H1 (cell line): ENCODE measurements around the gene RTKN. TPM values are rescaled to one million over a fixed set of nuclear protein-coding genes. Genes with fewer than 3 reads are reported as not detected.

Source experiments
- BRCA1 ChIP-seq: IDR thresholded peaks from 2 replicates; pipeline ENCODE4 v1.6.1; 2012; ENCODE audit warnings: low read depth, low read length, improper control_type of control experiment
- CBX8 ChIP-seq: fragments of 300-800, 300-1000 bp; sonication (generic); IDR thresholded peaks from 2 replicates; pipeline ENCODE4 v1.7.1; 2016; ENCODE audit warnings: low read depth, low read length, borderline replicate concordance
- CHD7 ChIP-seq: fragments of 300-600 bp; sonication (generic); IDR thresholded peaks from 2 replicates; pipeline ENCODE4 v1.7.1; 2012; ENCODE audit warnings: low read length, moderate library complexity, mild to moderate bottlenecking, inconsistent platforms; ENCODE audit not compliant: insufficient replicate concordance
- GTF2F1 ChIP-seq: IDR thresholded peaks from 2 replicates; pipeline ENCODE4 v1.6.1; 2012; ENCODE audit warnings: low read depth, low read length, improper control_type of control experiment, borderline replicate concordance
- NANOG ChIP-seq: IDR thresholded peaks from 2 replicates; pipeline ENCODE4 v1.6.1; 2011; ENCODE audit warnings: low read length, low read depth, mild to moderate bottlenecking, inconsistent platforms; ENCODE audit not compliant: insufficient read depth, poor library complexity, severe bottlenecking
- RBBP5 ChIP-seq: IDR thresholded peaks from 2 replicates; pipeline ENCODE4 v1.7.1; 2012; ENCODE audit warnings: low read depth, mild to moderate bottlenecking, inconsistent platforms, low read length, moderate library complexity, borderline replicate concordance
- RXRA ChIP-seq: IDR thresholded peaks from 2 replicates; pipeline ENCODE4 v1.6.1; 2011; ENCODE audit warnings: low read depth, mild to moderate bottlenecking, low read length, moderate library complexity; ENCODE audit not compliant: insufficient read depth
- SRF ChIP-seq: IDR thresholded peaks from 2 replicates; pipeline ENCODE4 v1.6.1; 2011; ENCODE audit warnings: mild to moderate bottlenecking, low read depth, low read length, moderate library complexity
- TBP ChIP-seq: IDR thresholded peaks from 2 replicates; pipeline ENCODE4 v1.6.1; 2011; ENCODE audit warnings: low read depth, low read length, improper control_type of control experiment
- YY1 ChIP-seq: IDR thresholded peaks from 2 replicates; pipeline ENCODE4 v1.6.1; 2011; ENCODE audit warnings: low read depth, mild to moderate bottlenecking, low read length
- polyA plus RNA-seq, 7 experiments: library from polyadenylated mRNA; depleted of rRNA in 3 of 7; stranded (reverse) in 5 of 7; unstranded in 2 of 7; fragments of >200 nt in 5 of 7; fragments of 200-250 nt in 2 of 7; gene quantifications; 1 replicate in 5 of 7; 2 replicates in 1 of 7; 4 replicates in 1 of 7; pipeline versions ENCODE4 v1.2.1 to v1.2.3, GENCODE V29; 2011 to 2013; ENCODE audit warnings: missing spikeins in 2 of 7, mixed read lengths in 2 of 7
- total RNA-seq: library from RNA; stranded (reverse); fragmentation: NEBNext Ultra II Directional; extraction: Animal tissue kit (Norgen Biotek cat#: 25700); gene quantifications from 2 replicates; pipeline ENCODE4 v1.2.1, GENCODE V29; 2021

RTKN gene
- total and polyA plus RNA-seq, 2 of the 8 experiments (the other 6 are each of a cell fraction or from before 2014, with no cell fraction given), result 40.2 to 54.1 TPM

- TF ChIP-seq RBBP5 (peak; percentile 31; the same call in 1 of the 2 replicates), GTF2F1 (no peak), YY1 (peak; percentile 99), NANOG (no peak), CBX8 (no peak), CHD7 (no peak), SRF (peak; percentile 51; the same call in 1 of the 2 replicates), TBP (peak; percentile 80), BRCA1 (no peak), RXRA (no peak)
Observed at GRCh38 chr2:74454654-74455511, 13.1 kb upstream of the RTKN start, which contains the start of gene INO80B (continued).
